HG03565 (cell line): ENCODE data around the gene MYO7B.

Source experiments
- ATAC-seq: cut with Tn5 transposase; IDR thresholded peaks from one replicate; pipeline ENCODE4 v1.9.1; 2021; ENCODE audit warnings: mild to moderate bottlenecking, moderate library complexity; ENCODE audit not compliant: unreplicated experiment

MYO7B gene

DNA sequence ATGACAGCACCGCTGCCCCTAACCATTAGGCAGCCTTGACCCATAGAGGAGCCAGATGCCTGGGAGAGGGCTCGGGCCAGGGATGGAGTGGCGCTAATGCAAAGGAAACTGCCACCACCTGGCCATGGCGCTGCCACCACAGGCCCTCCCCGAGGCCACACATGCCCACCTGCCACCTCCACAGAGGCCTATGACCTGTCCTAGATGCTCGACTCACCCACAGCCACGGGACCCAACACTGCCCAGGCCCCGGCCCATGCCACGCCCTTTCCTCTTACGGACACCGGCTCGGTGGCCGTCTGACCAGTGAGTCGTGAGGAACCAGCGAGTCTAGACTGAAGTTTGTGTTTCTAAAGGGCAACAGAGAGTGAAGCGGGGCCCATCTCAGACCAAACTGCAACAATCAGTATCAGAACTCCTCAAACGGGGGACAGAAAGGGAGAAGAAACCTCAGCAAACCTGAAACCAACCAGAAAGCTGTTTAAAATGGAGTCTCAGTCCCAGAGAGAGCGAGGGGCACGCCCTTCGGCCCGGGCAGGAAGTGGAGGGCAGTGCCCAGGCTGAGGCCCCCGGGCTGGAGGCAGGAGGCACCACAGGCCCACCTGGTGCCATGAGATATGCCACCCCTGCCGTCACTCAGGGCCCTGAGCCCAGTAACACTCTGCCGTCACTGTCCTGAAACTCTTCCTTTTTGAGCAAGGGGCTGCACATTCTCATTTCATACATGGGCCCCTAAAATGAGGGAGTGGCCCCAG is 111.2 kb downstream of the MYO7B start:
- no peak for ATAC-seq

DNA sequence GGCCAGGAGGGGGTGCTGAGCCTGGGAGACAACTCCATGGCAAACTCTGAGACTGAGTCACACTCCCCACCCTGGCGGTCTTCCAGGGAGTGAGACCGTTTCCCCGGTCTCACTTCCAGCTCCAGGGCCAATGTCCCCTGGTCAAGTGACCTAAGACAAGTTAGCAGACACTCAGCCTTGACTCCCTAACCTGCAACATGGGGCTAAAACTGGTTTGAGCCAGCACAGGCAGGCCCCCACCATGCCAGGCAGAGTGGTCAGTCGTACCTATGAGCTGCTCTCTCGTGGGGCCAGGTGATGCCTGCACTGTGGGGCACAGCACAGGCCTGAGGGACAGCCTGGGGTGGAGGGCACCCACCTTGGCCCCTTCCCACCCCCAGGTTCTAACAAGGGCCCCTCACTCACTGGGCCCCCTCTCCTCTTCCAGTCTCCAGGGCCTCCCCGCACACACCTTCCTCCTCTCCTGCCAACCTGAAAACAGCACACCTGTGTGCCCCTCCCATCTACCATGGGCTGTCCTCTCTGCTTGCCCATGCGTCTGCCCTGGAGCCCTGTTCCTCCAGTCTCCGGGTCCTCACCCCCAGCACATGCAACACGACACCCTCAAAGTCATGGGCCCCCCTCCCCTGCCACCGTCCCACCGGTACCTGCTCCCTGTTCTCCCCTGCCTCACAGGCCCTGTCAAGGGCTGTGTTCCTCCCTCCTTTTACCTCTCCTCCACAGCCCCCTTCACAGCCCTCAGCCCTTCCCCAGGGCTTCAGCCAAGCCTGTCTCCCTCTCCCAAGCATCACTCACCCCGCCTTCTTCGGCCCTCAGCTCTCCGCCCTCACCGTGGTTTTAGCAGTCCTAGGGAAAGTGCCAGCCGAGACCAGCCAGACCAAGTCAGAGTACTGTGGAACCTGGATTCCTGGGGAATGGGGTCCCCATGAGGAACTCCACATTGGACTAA is 112.0 kb downstream of the MYO7B start:
- ATAC-seq, result no peak

DNA sequence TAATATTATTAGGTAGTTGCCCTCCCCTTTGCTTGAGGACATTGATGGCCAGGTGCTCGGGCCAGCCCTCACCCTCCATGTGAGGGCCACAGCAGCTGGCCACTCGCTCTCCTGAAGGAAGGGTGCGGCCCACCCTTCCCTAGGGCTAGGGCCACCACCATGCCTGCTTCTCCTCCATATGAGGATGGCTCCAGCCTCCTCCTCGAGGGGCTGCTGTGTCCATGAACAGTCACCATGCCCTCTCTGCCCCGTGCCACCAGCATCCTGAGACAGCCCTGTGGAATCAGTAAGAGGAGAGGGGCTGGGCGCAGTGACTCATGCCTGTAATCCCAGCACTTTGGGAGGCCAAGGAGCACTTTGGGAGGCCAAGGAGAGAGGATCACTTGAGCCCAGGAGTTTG is 112.8 kb downstream of the MYO7B start:
- no peak for ATAC-seq

DNA sequence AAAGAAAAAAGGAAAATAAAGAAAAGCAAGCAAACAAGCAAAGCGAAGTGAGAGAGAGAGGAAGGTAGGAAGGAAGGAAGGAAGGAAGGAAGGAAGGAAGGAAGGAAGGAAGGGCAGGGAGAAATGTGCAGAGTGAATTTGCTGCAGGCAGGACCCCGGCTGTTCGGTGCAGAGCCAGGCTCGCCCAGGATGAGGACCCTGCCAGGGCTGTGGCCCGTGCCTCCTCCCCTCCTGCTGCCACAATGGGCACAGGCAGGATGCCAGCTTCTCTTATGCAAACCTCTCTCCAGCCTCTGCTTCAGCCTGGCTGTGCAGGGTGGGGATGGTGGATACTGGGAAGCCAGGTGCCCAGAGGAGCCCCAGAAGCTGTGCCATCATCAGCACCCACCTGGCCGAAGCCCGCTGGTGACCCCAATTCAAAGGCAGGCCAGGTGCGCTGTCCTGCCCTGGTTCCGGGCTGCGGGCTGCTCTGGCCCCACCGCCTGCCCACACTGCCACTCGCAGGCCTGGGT is 113.7 kb downstream of the MYO7B start:
- no peak for ATAC-seq

DNA sequence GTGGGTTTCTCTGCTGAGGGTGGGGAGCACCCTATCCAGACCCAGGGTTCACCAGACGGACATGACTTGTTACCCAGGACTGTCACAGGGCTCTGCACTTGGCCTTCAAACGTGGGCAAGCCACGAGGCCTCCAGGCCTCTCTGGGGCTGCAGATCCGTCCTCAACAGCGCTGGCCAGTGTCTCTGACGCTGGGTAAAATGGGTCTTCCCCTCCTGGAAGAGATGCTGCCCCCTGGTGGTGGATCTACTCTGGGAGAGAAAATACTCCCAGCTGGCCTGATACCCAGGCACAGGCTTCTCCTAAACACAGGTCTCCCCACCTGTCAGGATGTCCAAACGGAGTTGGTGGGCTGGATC is 114.2 kb downstream of the MYO7B start:
- peak; percentile 70 for ATAC-seq

DNA sequence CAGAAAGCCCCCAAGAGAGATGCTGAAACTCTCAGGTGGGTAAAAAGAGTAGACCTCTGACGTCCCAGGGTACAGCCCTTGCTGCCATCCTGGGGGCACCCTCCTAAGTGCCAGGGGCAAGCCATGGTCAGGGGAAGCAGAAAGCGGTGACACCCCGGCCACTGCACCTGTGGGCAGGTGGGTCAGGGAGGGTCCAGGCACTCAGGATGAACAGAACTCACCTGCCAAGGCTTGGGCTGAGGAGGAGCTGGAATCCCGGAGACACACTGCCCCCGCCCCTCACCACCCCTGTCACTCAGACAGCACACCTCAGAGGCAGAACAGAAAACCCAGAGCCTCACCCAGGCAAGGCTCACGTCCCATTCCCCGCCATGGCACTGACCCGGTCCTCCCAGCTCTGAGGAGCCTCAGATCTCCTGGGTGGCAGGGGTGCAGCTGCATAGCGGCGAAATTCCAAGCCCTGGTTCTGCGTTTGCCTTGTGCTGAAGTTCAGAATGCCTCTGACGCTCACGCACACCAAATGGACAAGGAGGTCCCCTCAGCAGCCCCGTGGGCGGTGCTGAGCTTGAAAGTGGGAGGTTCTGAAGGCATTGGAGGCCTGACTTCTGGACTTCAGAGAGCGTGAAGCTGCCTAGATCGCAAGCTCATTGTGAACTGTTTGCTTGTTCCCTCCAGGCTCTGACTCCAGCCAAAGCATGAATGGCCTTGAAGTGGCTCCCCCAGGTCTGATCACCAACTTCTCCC is 114.7 kb downstream of the MYO7B start:
- ATAC-seq, result no peak

DNA sequence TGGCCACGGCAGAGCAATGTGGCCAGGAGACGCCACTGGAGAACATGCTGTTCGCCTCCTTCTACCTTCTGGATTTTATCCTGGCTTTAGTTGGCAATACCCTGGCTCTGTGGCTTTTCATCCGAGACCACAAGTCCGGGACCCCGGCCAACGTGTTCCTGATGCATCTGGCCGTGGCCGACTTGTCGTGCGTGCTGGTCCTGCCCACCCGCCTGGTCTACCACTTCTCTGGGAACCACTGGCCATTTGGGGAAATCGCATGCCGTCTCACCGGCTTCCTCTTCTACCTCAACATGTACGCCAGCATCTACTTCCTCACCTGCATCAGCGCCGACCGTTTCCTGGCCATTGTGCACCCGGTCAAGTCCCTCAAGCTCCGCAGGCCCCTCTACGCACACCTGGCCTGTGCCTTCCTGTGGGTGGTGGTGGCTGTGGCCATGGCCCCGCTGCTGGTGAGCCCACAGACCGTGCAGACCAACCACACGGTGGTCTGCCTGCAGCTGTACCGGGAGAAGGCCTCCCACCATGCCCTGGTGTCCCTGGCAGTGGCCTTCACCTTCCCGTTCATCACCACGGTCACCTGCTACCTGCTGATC is 115.4 kb downstream of the MYO7B start:
- no peak for ATAC-seq

DNA sequence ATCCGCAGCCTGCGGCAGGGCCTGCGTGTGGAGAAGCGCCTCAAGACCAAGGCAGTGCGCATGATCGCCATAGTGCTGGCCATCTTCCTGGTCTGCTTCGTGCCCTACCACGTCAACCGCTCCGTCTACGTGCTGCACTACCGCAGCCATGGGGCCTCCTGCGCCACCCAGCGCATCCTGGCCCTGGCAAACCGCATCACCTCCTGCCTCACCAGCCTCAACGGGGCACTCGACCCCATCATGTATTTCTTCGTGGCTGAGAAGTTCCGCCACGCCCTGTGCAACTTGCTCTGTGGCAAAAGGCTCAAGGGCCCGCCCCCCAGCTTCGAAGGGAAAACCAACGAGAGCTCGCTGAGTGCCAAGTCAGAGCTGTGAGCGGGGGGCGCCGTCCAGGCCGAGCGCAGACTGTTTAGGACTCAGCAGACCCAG is 115.9 kb downstream of the MYO7B start:
- no peak for ATAC-seq

DNA sequence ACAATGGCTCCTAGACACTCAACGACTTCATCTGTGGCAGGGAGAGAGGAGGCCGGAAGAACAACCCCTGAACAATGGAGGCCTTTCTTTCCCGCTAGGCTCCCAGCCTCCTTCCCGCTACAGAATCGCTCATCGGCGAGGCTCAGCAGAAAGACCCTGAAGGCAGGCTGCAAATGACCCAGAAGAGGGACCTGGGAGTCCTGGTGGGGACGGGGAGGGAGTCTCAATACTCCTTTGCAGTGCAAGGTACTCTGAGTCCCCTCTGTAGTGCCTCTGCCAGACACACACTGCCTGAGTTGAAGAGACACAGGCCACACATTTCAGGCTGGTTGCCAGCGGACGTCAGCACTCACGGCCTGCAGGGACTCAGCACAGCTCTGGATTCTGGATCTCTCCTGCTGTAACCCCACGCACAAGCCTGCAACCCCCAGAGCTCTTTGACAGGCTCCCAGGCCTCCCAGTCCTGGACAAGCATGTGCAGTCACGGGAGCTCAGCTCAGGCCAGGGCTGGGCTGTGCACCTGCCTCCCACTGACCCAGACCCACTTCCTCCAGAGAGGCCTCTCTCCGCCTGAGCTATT is 116.6 kb downstream of the MYO7B start:
- ATAC-seq, result no peak

DNA sequence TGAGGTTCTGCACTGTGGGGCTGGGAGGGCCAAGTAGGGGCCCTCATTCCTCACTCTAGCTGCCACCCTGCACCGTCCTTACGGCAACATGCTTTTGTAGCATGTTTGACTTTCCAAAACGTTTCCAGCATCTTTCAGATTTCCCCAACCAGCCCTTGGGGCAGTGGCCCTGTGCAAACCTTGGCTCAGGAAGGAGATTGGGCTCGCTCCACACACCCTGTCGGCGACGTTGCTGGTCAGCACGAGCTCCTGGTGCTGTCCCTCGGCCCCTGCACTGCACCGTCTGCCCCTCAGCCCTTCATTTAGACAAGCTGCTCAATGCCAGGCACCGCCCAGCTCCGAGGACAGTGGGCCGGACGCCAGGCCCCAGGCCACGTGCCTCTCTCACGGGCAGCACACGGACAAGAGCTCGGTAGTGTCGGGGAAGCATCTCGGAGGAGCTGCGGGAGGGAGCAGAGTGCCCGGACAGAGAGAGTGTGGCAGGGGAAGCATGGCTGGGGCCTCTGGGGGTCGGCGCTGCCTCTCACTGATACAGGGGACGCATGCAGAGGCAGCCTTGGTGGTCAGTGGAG is 117.4 kb downstream of the MYO7B start:
- ATAC-seq, result no peak

DNA sequence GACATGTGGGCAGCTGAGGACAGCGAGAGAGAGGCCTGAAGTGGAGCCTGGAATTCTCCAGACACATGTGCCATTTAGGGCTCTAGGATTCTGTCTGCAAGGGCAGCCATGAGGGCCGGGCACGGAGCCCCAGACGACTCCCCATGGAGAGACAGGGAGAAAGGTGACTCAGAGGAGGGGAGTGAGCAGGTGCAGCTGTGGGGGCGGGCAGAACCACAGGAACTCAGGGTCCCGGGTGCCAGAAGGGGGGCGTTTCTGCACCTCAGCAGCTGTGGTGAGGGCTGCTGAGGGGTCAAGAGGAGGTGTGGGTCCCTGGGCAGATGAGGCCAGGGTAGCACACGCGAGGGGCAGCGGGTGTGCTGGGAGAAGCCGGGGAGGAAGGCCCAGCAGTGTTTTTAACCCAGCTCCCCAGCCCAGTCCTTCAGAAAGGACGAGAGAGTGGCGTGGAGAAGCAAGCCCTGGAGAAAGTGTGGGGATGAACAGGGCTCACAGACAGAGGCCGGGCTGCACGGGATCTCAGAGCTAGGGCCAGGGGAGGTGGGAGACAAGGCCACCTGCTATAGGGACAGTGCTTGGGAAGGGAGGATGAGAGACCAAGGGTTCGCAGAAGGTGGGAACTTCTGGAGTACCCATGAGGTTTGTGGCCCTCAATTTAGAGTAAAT is 118.1 kb downstream of the MYO7B start:
- ATAC-seq, result no peak

DNA sequence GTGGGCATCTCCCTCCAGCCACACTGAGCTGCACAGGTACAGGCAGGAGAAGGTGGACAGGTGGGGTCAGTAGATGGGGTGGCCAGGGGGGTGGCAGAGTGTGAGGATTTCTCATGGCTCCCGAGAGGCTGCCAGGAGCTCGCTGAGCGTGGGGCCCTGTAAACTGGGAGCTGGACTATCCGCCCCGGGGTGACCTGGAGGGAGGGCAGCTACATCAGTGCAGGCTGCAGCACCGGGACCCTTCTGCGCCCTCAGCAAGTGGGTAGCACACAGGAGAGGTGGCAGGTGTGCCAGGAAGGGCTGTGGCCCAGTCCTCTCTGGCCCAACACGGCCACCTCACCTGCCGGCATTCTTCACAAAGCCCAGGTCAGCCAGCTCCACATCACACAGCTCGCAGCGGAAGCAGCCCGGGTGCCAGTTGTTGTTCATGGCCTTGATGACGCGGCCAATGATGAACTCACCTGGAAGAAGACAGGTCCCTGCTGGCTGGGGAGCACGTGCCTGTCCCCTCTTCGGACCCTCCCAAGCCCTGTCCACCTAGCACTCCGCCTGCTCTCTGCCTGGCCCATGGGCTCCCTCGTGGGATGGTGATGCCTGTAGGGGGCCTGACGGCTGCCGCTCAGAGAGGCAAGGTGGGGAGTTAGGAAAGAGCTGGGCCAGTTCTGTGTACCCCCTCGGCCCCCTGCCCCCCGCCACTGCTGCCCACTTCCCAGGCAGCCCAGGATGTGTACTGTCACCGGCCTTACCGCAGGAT is 118.8 kb downstream of the MYO7B start:
- no peak for ATAC-seq

DNA sequence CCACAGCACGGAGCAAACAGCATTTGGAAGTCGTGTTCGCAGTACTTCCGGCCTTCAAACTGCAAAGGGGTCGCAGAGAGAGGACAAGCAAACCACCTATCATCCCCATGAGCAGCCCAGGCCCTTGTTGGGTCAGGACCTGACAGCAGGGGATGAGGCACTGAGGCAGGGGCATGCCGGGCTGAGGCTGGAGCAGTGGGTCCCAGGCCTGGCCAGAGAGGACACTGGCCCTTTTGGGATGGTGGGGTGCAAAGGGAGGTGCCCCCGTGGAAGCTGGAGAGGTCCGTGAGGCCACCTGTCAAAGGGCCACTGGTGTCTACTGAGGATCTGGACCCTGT is 119.3 kb downstream of the MYO7B start:
- no peak for ATAC-seq

DNA sequence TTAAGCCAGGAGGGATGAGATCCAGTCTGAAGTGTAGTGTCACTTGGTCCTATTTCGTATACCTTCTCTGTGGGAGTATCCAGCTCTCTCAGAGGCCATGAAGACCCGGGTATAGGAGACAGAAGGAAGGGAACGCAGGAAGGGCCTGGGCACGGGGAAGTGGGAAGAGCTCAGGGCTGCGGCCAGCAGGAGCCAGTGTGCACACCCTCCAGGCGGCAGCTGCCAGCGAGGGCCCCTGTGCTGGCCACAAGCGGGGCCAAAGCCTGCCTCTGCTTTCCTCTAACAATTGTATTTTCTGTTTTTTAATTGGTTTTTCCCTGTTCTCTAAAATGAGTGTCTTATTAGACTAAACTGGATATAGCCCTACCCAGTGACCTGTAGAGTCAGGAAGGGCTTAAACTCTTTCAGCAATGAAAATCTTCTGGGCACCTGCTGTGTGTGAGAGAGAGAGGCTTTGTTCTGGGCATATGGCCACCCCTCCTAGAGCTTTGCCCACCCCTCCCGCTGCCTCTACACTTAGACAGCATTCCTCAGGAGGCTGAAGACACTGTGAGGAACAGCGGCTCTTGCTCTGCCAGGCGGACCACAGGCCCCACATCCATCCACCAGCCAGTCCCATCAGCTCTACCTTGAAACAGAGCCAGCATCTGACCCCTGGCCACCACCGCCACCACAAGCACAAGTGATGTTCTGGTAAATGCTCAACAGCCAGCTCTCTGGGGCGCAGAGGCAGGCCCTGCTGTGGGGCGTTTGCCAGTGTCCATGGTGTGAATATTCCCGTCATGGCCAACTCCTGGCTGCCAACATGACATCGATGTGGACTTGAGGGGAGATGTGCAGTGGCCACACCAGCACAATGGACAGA is 120.0 kb downstream of the MYO7B start:
- no peak for ATAC-seq

DNA sequence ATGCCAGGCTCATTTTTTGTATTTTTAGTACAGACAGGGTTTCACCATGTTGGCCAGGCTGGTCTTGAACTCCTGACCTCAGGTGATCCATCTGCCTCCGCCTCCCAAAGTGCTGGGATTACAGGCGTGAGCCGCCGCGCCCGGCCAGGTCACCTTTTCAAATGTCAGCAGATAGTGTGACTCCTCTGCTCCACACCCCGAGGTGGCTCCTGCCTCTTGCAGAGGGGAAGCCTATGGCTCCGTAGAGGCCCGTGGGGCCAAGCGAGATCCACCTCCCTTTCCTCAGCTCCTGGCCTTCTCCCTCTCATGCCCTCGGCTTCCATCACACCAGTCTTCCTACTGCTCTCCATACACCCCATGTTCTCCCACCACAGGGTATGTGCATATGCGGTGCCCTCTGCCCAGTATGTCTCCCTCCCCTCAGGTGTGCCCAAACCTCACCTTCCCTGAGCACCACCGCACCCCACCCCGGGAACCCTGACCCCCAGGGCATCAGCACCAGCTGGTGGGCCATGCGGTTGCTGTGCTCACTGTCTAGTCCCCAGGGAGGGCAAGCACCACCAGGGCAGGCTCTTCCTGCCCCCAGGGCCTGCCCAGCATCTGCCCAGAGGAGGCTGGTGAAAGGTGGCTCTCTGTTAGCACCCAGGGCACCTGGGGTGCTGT is 121.2 kb downstream of the MYO7B start:
- no peak for ATAC-seq

DNA sequence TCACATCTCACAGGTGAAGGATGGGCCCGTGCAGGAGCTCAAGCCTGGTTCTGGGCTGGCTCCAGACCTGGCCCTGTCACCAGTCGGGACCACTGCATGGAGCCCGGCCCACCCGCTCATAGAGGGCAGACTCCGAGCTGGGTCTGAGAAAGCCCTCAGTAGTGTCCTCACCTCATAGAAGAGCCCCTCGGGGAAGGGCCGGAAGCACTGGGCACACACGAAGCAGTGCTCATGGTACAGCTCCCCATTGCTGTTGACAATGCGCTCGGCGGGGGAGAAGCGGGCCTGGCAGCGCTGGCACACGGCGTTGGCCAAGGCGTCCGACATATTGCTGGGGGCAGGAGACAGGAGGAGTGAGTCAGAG is 121.7 kb downstream of the MYO7B start:
- no peak for ATAC-seq

DNA sequence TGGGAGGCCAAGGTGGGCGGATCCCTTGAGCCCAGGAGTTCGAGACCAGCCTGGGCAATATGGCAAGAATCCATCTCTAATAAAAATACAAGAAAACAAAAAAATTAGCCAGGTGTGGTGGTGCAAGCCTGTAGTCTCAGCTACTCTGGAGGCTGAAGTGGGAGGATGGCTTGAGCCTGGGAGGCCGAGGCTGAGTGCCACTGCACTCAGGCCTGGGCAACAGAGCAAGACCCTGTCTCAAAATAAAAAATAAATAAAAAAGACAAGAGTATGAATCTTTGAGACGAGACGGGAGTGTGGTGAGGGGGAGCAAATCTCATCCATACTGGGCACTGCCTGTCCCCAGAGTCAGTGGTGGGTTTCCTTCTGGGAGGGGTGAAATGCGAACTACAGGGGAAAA is 122.7 kb downstream of the MYO7B start:
- ATAC-seq, result no peak
